OCI-LY3 (cell line): ENCODE measurements around the gene HCFC2.
"Not testable (repeated sequence)": the region's sequence is repeated elsewhere in the genome, so short reads cannot be mapped to it uniquely, and the experiment has no call there.

Experiments
- H2AFZ ChIP-seq: fragments of 200-600, 300-600 bp; shearing (Covaris generic); 2 replicates; pipeline ENCODE4 v1.6.0; 2014; ENCODE audit warnings: antibody characterized with exemption, low read depth, low read length
- H3K27ac ChIP-seq: fragments of 200-600, 300-600 bp; sonication (generic); 2 replicates; pipeline ENCODE4 v1.5.1; 2014; ENCODE audit warnings: mild to moderate bottlenecking, low read length, moderate library complexity, mixed read lengths
- H3K27me3 ChIP-seq: fragments of 200-600, 300-600 bp; sonication (generic); 2 replicates; pipeline ENCODE4 v1.6.1; 2014; ENCODE audit warnings: low read depth, low read length, mixed read lengths
- H3K36me3 ChIP-seq: fragments of 200-600, 300-600 bp; sonication (generic); replicated peaks from 2 replicates; pipeline ENCODE3; 2014; ENCODE audit warnings: low read depth, low read length, mixed read lengths
- H3K4me1 ChIP-seq: fragments of 300-600, 200-600 bp; sonication (generic); 2 replicates; pipeline ENCODE4 v1.6.1; 2014; ENCODE audit warnings: low read length, mixed read lengths
- H3K4me2 ChIP-seq: fragments of 200-600, 300-600 bp; sonication (generic); 2 replicates; pipeline ENCODE4 v1.6.1; 2014; ENCODE audit warnings: low read length, mixed read lengths
- H3K4me3 ChIP-seq: fragments of 300-600, 200-600 bp; sonication (generic); 2 replicates; pipeline ENCODE4 v1.5.1; 2014; ENCODE audit warnings: antibody characterized with exemption, mild to moderate bottlenecking, low read length, moderate library complexity
- H3K79me2 ChIP-seq: fragments of 300-600, 200-600 bp; shearing (Covaris generic); 2 replicates; pipeline ENCODE4 v1.6.1; 2014; ENCODE audit warnings: mild to moderate bottlenecking, low read length, mixed read lengths
- H3K9ac ChIP-seq: fragments of 300-600, 200-600 bp; shearing (Covaris generic); 2 replicates; pipeline ENCODE4 v1.6.0; 2014; ENCODE audit warnings: mild to moderate bottlenecking, low read length, moderate library complexity
- H3K9me3 ChIP-seq: fragments of 200-600, 300-600 bp; shearing (Covaris generic); 2 replicates; pipeline ENCODE4 v1.6.1; 2014; ENCODE audit warnings: low read length, mixed read lengths; ENCODE audit not compliant: insufficient read depth
- H4K20me1 ChIP-seq: fragments of 200-600, 300-600 bp; sonication (generic); 2 replicates; pipeline ENCODE4 v1.6.1; 2016; ENCODE audit warnings: low read length, mixed read lengths; ENCODE audit not compliant: insufficient read depth
- EZH2phosphoT487 ChIP-seq: fragments of 200-600 bp; shearing (Covaris generic); IDR thresholded peaks from 2 replicates; pipeline ENCODE4 v1.6.1; 2018; ENCODE audit warnings: antibody characterized with exemption, mixed run types, low read depth
- TF ChIP-seq, protein P1 (sequence below): fragments of 200-600, 300-600 bp; sonication (generic); IDR thresholded peaks from 2 replicates; pipeline ENCODE4 v1.5.1; 2014; ENCODE audit warnings: antibody characterized with exemption, low read length, low read depth

HCFC2 gene

DNA sequence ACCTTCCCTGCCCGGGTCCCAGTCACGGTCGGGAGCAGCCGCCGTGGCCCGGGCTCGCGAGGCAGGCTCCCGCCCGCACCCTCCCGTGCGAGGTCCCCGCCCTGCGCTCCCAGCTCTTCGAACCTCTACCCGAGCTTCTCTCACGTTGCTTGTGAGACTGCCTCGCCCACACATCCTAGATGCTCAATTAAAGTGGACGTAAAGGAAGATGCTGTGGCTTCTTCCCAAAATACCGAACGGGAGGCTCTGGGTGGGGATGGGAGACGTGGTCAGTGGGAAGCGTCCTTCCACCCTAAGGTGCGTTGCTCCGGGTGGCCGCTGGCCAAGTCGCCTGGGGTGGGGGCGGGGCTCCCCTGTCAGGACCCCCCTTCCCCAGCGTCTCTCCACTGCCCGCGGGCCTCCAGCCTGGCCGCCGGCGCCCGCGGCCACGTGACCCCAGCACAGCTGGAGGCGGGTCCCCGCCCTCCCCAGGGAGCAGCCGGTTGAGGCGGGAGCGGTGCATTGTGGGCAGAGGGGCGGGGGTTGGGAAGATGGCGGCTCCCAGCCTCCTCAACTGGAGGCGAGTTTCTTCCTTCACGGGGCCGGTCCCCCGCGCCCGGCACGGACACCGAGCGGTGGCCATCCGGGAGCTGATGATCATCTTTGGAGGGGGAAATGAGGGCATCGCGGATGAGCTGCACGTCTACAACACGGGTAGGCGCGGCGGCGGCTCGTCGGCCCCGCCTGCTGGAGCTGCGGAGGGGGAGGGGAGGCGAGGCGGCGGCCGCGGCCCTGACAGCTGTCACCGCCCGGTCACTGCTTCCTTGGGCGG lies at the start of gene HCFC2:
Gene HCFC2, plus strand, starts transcription at position 501 of the 811 bp plus-strand sequence. Its CDS starts 30 bp downstream, at position 531.
- Histone ChIP-seq H3K27me3 (peaks cover 15% of the 10 kb centered on the region), H2AFZ (peak within 1 kb of the TSS; percentile 100), H3K9ac (peak within 1 kb of the TSS; percentile 91), H3K4me3 (peak within 1 kb of the TSS; percentile 100), H3K4me1 (peaks cover 13% of the 10 kb centered on the region), H3K9me3 (no peaks in the 10 kb centered on the region), H3K36me3 (no peaks in the 10 kb centered on the region), H3K79me2 (no peaks in the 10 kb centered on the region; the same call in 1 of the 2 replicates), H4K20me1 (no peaks in the 10 kb centered on the region), H3K27ac (peak within 1 kb of the TSS; percentile 47), H3K4me2 (peak within 1 kb of the TSS; percentile 77)
- TF ChIP-seq EZH2phosphoT487: no peak
- TF ChIP-seq, protein P1, sequence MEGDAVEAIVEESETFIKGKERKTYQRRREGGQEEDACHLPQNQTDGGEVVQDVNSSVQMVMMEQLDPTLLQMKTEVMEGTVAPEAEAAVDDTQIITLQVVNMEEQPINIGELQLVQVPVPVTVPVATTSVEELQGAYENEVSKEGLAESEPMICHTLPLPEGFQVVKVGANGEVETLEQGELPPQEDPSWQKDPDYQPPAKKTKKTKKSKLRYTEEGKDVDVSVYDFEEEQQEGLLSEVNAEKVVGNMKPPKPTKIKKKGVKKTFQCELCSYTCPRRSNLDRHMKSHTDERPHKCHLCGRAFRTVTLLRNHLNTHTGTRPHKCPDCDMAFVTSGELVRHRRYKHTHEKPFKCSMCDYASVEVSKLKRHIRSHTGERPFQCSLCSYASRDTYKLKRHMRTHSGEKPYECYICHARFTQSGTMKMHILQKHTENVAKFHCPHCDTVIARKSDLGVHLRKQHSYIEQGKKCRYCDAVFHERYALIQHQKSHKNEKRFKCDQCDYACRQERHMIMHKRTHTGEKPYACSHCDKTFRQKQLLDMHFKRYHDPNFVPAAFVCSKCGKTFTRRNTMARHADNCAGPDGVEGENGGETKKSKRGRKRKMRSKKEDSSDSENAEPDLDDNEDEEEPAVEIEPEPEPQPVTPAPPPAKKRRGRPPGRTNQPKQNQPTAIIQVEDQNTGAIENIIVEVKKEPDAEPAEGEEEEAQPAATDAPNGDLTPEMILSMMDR: no peak

DNA sequence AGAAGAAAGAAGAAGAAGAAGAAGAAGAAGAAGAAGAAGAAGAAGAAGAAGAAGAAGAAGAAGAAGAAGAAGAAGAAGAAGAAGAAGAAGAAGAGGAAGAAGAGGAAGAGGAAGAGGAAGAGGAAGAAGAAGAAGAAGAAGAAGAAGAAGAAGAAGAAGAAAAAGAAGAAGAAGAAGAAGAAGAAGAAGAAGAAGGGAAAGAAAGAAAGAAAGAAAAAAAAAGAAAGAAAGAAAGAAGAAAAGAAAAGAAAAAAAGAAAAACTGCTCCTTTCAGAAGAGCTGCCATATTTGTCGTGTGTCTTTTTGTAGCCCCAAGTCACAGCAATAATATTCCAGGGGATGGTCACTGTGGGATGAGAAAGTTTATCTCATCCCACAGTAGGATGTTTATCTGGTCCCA lies 42.5 kb upstream of the HCFC2 start:
- H3K9ac ChIP-seq, H3K27ac ChIP-seq, H3K4me1 ChIP-seq, H3K9me3 ChIP-seq, H2AFZ ChIP-seq, H3K27me3 ChIP-seq, H3K4me2 ChIP-seq, H3K79me2 ChIP-seq, H3K4me3 ChIP-seq, H3K36me3 ChIP-seq, H4K20me1 ChIP-seq: not testable (repeated sequence)

DNA sequence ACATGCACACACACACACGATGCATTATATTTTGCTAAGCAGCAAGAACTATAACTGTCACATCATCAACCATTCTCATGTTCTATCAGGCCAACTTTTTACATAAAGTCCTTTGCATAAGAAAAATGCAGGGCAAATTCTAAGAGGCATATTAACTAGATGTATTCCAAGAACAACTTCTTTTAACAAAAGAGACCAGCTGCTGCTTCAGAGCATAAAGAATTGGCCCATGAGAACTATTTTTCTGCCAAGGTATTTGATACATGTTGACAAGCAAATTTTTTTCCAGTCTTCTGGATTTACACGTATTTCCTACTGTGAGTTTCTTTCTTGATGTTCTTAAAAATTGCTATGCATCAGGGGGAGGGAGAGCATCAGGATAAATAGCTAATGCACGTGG lies 41.5 kb upstream of the HCFC2 start:
- no peaks in the 10 kb centered on the region for H3K9me3 ChIP-seq

DNA sequence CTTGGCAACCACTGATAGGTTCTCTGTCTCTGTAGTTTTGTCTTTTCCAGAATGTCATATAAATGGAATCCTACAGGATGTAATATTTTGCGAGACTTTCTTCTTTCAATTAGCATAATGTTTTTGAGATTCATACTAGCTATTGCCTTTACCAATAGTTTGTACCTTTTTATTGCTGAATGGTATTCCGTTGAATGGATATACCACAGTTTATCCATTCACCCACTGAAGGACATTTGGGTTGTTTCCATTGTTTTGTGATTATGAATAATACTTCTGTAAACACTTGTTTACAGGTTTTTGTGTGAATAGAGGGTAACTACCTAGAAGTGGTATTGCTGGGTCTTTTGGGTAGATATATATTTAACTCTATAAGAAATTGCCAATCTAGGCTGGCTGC lies 40.6 kb upstream of the HCFC2 start:
- Histone ChIP-seq H3K27me3 (0 out of 2 replicates have a peak, but pooled peaks cover 15% of the 10 kb centered on the region), H3K4me3 (no peak overlapping the region), H3K4me2 (no peak overlapping the region), H3K27ac (no peak overlapping the region), H3K79me2 (no peaks in the 10 kb centered on the region), H4K20me1 (no peaks in the 10 kb centered on the region), H3K36me3 (no peaks in the 10 kb centered on the region), H3K9me3 (no peaks in the 10 kb centered on the region), H2AFZ (no peak overlapping the region), H3K9ac (no peak overlapping the region), H3K4me1 (no peaks in the 10 kb centered on the region)
- TF ChIP-seq EZH2phosphoT487: no peak
- TF ChIP-seq, protein P1: no peak

More for the DNA sequence above, 41.5 kb upstream of the HCFC2 start:
- Histone ChIP-seq H3K4me3 (no peak overlapping the region), H3K79me2 (no peaks in the 10 kb centered on the region), H3K27ac (no peak overlapping the region), H3K27me3 (0 out of 2 replicates have a peak, but pooled peaks cover 11% of the 10 kb centered on the region), H4K20me1 (no peaks in the 10 kb centered on the region), H3K4me1 (no peaks in the 10 kb centered on the region), H3K4me2 (no peak overlapping the region), H2AFZ (no peak overlapping the region), H3K9ac (no peak overlapping the region), H3K36me3 (no peaks in the 10 kb centered on the region)
- TF ChIP-seq, protein P1: no peak
- no peak for TF ChIP-seq EZH2phosphoT487
